Fibroblast of pulmonary artery (primary cell): ENCODE measurements around the gene RGS3.

Source experiments
- DNase-seq: peaks from one replicate; pipeline ENCODE4 v3.0.0-alpha.2; 2010; ENCODE audit warnings: low read depth
- H3K4me3 ChIP-seq: replicated peaks from 2 replicates; pipeline ENCODE4 v1.5.1; 2011; ENCODE audit warnings: low read depth, mild to moderate bottlenecking, control low read depth, low read length, moderate library complexity
- TF ChIP-seq, protein P1 (sequence below): IDR thresholded peaks from 2 replicates; pipeline ENCODE4 v1.5.1; 2011; ENCODE audit warnings: mild to moderate bottlenecking, control low read depth, low read length, inconsistent platforms; ENCODE audit errors: missing control alignments

The RGS3 gene

DNA sequence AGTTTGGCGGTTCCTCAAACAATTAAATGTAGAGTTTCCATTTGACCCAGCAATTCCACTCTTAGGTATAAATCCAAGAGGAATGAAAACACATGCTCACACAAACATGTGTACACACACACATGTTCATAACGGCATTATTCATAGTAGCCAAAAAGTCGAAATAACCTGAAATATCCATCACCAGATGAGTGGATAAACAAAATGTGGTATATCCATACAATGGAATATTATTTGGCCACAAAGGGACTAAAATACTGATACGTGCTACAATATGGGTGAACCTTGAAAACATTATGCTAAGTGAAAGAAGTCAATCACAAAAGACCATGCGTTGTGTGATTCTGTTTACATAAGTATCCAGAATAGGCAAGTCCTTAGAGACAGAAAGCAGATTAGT is 8.7 kb downstream of the RGS3 start:
- TF ChIP-seq, protein P1, sequence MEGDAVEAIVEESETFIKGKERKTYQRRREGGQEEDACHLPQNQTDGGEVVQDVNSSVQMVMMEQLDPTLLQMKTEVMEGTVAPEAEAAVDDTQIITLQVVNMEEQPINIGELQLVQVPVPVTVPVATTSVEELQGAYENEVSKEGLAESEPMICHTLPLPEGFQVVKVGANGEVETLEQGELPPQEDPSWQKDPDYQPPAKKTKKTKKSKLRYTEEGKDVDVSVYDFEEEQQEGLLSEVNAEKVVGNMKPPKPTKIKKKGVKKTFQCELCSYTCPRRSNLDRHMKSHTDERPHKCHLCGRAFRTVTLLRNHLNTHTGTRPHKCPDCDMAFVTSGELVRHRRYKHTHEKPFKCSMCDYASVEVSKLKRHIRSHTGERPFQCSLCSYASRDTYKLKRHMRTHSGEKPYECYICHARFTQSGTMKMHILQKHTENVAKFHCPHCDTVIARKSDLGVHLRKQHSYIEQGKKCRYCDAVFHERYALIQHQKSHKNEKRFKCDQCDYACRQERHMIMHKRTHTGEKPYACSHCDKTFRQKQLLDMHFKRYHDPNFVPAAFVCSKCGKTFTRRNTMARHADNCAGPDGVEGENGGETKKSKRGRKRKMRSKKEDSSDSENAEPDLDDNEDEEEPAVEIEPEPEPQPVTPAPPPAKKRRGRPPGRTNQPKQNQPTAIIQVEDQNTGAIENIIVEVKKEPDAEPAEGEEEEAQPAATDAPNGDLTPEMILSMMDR, result no peak
- DNase-seq, result no peak
- no peak overlapping the region for H3K4me3 ChIP-seq

DNA sequence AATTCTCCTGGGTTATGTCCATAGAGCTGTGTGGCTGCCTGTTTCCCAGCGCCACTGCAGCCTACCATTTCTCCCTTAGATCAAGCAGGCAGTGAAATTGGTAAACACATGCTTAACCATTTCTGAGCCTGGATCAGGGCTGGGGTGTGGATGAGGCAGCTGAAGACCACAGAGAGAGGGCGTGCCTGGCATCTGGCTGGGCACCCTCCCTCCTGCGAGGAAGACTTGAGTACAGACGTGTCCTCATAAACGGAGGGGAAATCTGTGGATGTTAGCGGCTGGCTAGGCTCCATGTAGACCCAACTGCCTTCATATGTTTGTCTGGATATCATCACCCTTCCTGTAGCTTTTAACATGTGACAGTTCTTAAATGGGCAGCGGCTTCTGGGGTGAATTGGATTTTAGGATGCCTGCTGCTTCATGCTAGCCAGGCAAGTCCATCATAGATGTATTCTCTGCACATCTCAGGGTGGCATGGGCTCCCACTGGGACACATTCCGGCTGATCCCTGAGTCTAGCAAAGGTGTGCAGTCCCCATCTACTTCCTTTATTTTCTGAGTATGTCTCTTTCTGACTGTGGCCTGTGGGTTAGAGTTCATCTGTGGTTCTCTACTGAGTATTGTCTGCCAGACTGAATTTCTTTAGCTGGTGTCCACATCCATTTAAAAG is 11.0 kb downstream of the RGS3 start:
- no peak for DNase-seq
- TF ChIP-seq, protein P1, result no peak
- no peak overlapping the region for H3K4me3 ChIP-seq

DNA sequence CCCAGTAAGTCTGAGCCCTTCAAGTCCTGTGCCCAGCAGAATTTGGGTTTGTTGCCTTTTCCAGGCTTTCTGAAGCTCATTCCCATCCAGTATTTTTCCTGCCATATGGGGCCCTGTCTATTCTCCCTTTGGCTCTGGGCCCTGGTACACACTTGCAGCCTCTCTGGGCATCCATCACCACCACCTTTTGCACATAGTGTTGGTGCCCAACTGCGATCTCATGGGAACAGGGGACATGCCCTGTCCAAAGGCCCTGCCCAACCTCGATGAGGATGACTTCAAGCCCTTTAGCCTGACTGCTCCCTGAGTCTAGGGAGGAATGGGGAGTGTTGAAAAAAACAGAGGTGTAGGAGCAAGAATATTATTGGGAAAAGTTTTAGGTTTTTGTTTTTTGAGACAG is 11.5 kb downstream of the RGS3 start:
- no peak for DNase-seq
- TF ChIP-seq, protein P1, result no peak
- H3K4me3 ChIP-seq, result no peak overlapping the region

DNA sequence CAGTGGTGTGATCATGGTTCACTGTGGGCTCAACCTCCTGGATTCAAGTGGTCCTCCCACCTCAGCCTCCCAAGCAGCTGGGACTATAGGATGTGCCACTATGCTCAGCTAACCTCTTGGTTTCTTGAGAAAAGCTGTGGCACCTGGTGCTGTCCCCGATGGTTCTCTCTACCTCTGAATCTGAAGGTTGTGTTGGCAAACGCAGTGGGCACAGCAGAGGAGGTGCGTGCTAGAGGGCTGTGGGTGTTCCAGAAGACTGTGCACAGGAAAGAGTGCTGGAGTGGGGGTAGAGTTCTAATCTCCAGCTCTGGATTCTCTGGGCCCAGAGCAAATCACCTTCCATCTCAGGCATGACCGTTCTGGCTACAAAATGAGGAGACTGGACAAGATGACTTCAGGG is 12.5 kb downstream of the RGS3 start:
- H3K4me3 ChIP-seq, result no peak overlapping the region
- DNase-seq, result no peak
- TF ChIP-seq, protein P1, result no peak

DNA sequence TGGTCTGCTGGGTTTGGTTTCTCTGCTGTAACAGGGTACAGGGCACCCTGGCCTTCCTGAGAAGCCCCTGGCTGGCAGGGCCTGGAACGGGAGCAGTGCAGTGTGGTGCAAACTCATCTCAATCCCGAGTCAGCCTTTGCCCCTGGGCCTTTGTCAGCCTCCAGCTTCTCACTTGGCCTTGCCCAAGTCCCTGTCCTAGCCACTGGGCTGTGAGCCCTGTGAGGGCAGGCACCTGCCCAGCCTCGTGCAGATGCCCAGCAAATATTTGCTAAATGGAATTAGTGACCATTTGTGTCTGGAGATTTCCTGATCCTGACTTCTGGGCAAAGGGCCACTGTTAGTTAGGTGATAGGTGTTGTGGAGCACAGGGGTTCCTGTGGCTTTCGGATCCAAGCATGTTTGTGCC is 13.0 kb downstream of the RGS3 start:
- TF ChIP-seq, protein P1, result no peak
- no peak for DNase-seq
- no peak overlapping the region for H3K4me3 ChIP-seq

DNA sequence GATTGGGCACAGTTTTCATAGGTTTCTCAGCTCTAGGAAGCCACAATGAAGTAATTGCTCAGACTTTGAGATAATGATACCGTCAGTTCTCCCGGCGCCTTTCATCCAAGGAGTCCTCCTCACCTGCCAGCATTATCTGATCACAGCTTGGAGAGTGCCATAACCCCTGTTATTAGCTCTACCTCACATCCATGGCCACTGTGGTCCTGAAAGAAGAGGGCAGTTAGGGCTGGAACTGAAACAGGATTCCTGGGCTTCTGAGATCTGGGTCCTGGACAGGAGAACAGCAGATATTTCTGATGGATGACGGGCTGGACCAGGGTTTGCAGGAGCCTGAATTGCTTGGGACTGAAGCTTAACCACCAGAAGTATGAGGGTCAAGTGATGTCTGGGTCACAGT is 13.5 kb downstream of the RGS3 start:
- TF ChIP-seq, protein P1, result no peak
- DNase-seq, result no peak
- no peak overlapping the region for H3K4me3 ChIP-seq

DNA sequence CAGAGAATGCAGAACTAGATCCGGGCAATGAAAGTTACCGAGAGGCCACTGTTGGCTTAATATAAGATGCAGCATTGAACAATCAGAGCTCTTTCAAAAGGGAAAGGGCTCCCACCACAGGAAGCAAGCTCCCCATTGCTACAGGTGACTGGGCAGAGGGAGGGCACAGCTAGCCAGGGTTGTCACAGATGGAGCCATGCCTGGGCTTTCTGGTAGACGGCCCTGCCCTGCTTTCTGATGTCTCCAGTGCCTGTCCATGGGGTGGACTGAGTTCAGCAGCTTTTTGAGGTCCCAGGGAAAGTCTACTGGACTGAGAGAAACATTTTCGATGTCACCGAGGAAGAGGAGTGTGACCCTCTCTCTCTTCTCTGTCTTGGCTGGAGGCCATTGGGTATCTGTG is 14.1 kb downstream of the RGS3 start:
- TF ChIP-seq, protein P1, result no peak
- DNase-seq, result no peak

More for the DNA sequence above, 14.1 kb downstream of the RGS3 start:
- H3K4me3 ChIP-seq, result no peak overlapping the region
